OCI-M1 (cell line): ENCODE data around the gene NDUFS6.

Source experiments
- DNase-seq: peaks from one replicate; lab custom pipeline; 2025; lab: John Stamatoyannopoulos, UW

The NDUFS6 gene

DNA sequence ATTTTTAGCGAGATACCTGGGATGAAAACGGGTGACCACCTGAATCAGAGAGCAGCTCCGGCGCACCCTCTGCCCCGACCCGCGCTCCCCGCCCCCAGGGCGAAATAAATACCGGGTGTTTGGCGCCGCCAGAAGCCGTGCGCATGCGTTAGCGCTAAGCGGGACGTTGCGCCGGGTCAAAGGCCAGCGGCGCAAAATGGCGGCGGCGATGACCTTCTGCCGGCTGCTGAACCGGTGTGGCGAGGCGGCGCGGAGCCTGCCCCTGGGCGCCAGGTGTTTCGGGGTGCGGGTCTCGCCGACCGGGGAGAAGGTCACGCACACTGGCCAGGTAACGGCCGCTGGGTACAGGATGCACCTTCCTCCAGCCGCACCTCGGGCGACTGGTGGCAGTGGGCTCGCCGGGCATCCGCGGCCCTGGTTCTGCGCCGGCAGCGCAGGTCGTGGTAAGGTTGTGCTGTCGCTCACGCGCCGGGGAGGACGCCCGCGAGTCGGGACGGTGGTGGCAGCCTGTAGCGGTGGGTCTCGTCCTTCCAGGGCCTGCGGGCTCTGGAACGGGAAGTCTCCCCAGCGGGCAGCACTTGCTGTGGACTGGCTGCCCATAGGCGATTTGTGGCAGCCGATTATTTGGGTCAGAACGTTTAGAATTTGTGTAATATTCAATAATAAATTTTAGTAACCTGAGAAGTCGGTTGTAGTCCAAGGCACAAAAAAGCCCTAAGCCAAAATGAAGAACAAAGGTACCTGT lies at the start of gene NDUFS6:
Gene NDUFS6 (plus strand): TSS at position 186 of the 745 bp plus-strand sequence. CDS start 11 bp downstream, at position 197.
- DNase-seq, result peak; percentile 86

DNA sequence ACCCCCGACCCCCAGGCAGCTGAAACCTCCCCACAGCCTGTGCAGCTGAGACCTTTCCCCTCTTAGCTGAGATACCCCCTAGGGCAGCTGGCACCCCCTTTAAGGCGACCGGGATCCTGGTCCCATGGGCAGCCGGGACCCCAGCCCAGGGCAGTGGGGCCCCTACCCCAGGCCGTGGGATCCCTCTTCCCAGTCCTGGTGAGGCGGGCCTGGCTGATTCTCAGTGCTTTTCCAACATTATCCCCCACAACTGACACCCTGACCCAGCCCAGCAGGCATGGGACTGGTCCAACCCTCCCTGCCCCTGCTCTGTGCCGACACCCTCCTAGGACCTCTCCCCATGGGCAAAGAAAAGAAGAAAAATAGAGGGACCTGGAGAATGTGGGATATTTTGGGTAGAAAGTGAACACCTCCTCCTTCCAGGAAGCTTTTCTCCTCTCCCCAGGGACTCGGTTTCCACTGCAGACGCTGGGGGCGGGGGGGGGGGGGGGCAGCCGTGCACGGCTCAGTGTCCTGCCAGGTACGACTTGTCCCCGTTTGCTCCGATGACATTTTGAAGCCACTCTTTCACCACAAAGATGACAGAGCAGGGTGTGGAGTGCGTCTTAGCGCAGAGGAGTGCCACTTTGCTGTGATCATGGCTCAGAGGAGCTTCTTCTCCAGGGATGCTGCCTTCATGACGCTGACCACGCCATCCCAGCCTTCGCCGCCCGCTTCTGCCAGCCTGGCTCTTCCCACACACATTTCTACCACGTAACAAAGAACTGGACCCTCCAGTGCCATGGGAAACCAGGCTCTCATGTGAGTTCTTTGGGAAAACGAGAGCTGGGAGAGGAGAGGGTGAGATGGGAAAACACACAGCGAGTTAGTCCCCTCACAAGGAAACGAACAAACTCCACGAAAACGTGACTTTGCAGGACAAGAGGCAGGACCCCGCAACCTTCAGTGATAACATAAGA lies 49.1 kb upstream of the NDUFS6 start:
- DNase-seq, result no peak

DNA sequence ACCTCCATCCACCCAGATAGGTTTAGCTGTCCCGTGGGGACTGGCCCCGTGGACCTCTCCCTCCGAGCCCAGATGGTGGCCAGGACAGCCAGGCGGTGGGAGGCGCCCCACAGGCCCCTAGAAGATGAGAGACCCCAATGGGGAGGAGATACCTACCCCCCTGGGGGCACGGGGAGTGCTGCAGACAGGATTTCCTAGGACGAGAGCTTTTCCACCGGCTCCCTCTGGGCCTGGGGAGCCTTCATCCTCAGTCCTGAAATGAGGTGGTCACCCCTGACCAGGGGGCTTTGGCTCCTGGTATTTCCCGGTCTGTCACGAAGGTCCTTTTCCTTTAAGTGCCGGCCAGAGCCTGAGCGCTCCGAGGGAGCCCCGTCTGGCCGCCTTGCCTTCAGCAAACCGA lies 48.3 kb upstream of the NDUFS6 start:
- DNase-seq, result no peak

DNA sequence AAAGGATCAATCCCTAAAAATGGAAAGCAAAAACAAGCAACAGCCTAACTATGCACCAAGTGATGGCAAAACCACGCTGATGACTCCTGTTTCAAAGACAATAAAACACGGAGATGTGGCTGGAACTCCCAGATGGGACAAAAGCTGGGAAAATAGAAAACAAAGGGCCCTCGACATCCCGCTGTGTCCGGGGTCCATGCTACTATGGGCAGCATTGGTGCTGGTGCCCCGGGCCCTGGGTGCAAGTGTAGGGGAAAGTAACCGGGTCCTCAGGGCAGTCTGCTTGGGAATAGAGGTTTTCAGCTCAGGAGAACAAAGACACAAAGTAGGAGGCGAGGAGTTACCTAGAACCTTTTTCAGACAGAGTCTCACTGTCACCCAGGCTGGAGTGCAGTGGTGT lies 47.7 kb upstream of the NDUFS6 start:
- no peak for DNase-seq

DNA sequence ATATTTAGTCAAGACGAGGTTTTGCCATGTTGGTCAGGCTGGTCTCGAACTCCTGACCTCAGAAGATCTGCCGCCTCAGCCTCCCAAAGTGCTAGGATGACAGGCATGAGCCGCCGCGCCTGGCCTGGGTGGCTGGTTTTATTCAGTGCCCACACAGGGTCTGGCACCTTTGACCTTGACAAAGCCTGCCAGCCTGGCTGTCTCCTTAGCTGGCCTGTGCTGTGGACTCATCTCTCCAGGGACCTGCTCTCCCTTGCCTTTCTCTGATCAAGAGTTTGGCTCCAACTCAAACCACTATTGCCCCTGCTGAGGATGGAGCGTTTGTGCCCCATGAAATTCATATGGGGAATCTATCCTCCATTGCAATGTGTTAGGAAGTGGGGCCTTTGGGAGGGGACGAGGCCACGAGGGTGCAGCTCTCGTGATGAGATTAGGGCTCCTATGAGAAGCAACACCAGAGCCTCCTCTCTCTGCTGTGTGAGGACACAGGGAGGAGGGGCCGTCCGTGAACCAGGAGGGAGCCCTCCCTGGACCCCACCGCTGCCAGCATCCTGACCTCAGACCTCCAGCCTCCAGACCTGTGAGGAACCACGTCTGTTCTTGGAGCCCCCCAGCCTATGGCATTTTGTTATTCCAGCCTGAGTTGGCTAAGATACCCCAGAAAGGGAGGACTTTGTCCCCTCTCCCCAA lies 46.5 kb upstream of the NDUFS6 start:
- DNase-seq, result no peak

DNA sequence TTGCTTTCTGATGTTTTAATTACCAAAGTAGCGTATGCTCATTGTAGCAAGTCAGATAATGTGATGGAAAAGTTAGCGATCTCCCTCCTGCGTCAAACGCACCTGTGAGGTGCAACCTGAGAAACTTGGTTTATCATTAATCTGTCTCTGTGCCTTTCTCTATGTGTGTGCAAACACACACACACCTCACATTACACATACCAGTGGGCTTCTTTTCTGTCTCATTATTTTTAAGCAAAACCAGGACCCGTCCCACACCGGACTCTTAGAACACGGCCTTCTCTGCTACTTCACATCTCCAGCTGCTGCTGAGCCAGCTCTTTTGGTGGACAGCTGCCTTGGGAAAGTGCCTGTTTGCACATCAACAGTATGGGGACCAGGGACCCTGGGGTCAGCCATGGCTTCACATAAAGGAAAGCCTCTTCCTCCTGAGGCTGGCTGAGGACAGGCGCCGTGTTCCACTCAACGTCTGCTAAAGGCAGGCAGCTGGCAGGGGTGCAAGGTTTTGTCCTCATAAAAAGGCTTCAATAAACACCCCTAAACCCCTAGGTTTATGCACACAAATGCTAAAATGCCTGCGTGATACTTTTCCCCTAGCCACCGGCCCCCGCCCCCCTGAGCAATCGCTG lies 45.8 kb upstream of the NDUFS6 start:
- no peak for DNase-seq

DNA sequence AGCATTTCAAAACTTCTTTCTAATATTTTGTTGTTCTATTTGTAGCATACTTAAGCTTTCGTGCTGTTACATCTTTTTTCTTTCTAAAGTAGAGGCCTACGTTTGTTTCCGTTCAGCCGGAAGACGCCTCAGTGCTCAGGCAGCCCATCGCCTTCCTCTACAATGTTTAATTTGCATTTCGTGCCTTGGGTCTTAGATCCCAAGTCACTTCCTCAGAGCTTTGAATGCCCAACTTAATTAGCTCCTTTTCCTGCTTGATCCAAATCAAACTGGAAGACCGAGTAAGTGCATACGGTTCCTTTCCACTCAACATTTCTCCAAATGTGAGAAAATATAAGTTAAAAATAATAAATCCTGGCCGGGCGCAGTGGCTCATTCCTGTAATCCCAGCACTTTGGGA lies 44.7 kb upstream of the NDUFS6 start:
- no peak for DNase-seq

DNA sequence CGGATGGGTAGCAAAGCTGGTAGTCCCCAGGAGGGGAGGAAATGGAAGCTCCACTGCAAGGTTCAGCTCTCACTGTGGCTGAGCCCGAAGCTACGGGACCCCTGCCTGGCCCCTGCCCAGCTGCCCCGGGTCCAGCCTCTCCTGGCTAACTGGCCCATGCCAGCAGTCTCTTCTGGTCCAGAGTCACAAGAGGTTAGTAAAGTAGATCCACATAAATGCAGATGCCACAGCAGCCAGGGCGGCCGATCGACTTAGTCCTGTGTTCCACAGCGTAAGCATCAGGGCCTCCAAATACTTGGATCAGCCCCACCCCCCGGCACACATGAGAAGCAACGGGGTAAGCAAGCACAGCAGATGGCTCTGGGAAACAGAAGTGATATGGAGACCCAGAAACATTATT lies 43.7 kb upstream of the NDUFS6 start:
- no peak for DNase-seq

DNA sequence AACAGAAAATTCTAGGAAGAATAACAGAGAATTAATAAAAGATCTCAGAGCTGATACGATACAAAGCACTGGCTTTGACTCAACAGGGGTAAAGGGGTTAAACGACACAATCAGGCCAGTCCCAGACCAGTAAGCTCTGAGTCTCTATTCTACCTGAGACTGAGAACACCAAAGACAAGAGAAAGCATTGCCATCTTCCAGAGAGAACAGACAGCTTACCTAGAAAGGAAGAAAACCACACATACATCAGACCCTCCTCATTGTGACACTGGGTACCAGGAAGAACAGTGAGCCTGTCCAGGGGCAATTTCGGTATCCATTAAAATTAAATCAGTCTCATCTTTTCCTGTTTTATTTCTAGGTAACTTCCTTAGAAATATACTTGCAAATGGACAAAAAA lies 42.6 kb upstream of the NDUFS6 start:
- no peak for DNase-seq

DNA sequence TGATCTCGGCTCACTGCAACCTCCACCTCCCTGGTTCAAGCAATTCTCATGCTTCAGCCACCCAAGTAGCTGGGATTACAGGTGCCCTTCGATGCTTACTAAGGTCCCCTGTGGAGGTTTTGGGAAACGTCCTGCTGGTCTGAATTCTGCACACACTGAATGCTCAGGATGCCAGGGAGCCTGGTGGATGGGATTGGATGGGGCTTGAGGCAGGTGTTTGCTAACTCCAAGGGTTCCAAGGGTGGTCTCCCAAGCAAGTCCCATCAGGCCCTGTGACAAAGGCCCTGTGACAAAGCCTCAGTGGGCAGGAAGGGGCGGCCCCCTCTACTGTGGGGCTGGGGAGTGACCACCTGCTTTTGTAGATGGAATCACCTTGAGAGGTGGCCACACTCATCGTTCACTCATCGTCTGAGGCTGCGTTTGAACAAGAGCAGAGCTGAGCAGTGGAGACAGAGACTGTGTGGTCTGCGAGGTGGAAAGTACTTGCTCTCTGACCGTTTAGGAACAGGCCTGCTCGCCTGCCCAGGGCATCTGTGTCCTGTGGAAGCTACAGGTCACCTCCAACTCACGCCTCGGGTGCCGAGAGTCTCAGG lies 41.7 kb upstream of the NDUFS6 start:
- no peak for DNase-seq

DNA sequence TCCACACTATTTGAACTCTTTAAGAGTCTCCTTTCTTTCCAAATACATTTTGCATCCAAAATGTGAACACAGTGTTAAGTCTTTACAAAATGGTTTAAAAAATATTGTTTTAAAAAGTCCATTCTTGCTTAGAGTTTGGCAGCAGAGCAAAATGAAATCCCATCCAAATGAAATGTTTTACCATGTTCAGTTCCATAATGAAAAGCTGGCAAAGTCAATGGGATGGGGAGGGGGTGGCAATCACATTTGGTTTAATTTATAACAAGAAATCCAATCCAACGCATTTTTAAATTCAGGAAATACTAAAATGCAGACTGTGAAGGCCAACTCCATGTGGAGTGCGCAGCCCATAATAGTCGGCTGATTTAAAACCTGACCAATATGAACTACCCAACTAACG lies 41.0 kb upstream of the NDUFS6 start:
- DNase-seq, result no peak

DNA sequence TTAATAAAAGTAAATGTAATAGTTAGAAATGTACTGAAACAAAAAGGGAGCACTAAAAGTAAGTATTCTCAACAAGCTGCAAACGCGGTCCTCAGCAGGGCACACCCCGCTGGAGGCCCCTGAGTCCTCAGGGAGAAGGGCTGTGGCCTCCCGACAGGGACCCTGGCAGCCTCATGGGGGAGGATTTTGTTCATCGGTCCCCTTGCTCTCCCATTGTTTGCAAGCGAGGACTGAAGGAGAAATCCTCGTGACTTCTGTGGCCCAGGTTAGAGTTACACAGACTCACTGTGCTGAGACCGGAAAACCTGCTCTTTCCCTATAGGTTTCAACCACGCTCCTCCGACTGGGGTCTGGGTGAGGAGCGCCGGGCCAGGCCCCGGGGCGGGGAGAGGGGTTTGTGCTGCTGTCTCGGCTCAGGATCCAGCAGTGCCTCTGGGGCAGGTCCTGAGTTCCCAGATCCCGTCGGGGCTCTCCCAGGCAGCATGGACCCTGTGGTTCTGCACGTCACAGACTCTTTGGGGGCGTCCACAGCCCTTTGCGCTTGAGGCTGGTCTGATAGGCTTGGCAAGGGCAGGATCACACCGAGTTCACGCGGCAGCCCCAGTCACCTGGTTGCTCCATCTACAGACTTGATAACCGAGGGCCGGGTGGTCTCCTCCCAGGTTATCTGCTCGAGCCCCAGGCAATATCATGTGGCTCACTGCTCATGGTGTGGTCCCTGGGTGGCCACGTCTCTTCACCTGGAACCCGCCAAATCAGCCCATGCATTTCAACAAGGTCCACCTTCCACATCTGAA lies 40.4 kb upstream of the NDUFS6 start:
- DNase-seq, result no peak

DNA sequence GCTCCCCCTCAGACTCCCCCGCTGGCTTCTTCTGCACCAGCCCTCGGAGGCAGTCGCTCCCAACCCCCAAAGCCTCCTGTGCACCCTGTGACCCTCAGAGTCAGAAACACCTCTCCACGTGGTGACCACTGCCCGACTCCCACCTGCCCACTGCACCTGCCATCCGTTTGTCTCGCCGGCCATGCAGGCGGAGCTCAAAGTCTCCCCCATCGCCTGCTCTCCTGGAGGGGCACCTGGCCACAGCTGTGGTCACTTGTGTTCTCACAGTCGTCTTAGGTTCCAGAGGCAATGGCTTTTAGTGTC lies 39.8 kb upstream of the NDUFS6 start:
- no peak for DNase-seq

DNA sequence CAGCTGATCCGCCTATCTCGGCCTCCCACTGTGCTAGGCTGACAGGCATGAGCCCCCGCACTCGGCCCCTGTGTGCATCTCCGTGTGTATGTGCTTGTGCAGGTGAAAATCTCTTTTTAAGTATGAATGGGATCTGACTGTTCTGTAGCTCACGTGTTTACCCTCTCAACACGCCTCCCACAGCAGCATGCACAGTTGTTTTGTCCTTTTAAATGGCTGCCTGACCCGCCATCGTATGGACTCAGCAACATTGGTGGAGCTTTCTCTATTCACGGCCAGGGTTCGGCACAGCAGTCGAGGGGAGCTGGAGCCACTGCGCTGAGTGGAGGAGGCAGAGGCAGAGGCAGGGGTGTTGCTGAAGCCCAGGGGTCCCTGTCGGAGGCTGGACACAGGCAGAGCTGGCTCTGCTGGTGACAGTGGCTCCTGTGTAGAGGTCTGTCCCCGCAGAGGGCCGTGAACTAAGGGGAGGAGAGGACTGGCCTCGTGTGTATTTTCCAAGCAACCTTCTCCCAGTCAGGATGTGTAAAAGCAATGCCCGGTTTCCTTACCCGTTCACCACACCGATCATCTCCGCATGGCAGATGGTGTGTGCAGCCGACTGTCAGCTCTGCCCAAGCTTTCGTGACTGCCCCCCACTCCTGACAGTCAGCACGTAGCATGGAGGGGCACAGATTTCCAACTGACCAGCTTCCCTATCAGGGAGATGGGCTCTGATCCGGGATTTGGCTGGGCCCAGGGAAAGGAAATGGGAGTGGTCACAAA lies 38.9 kb upstream of the NDUFS6 start:
- DNase-seq, result no peak

DNA sequence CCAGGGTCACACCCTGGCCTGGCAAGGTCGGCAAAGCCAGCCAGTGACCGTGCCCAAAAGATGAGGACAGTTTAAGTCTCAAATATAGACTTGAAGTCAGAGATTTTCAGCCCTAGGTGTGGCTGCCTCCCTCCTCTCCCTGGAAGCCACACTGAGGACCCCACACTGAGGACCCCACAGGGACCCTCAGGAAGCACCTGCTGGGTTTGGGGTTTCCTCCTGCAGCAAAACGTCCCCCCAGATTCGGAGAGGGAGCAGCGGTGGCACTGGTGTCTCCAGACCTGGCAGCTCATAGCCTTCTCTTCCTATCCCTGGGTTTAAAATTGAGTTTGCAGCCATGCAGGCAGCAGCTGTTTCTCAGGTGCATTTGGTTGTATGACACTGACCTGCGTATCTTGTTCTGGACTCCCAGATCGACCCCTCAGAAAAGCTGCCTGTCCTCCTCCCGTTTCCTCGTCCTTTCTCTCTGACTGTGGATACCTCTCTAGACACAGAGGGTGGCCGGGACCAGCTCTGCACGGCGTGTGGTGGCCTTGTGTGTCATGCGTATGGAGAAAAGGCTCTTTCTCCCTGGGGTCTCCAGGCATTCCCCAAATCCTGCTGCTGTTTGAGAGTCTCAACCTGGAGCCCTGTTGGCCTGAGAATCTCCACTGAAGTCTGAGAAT lies 38.2 kb upstream of the NDUFS6 start:
- no peak for DNase-seq

DNA sequence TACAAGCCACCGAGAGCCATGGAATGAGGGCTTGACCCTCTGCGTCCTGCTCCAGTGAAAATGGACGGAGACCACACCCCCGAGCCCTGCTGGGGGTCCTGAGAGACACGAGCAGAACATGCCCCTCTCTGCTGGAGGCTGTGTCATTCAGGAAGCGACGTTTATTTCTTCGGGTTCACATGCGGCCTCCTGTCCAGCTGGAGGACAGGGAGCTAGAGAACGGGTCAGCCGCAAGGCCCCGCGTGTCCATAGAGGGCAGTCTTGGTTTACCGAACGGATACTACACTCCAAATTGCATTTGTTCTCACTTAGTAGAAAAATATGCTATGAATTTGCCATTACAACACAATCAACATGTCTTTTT lies 37.7 kb upstream of the NDUFS6 start:
- peak; percentile 42 for DNase-seq

DNA sequence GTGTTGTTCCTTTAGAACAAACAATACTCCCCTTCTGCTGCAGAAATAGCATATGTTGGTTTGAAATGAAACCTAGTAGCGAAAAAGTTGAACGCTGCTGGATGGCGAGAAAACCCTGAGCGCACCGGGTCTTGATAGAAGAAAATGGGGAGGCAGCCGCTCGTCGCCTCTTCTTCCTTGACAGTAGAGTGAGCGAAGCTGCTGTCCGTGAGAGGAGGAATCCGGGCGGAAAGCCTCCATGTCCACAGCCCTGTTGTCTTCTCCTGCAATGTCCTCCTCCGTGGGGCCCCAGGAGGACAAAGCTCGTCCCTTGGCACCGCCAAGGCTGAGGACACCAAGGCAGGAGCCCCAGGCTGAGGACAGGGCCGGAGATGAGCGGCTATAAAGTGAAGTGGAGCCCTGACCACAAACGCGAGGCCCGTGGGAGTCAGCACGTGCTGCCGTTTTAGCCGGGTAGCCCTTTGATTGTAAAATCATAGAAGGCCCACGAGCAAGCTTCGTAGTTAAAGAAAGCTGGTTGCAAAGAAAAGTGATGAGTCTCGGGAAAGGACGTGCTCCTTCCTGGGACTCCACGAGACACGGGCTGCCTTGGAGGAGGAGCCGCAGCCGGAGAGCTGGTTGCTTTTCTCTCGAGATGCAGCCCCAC lies 37.1 kb upstream of the NDUFS6 start:
- no peak for DNase-seq

DNA sequence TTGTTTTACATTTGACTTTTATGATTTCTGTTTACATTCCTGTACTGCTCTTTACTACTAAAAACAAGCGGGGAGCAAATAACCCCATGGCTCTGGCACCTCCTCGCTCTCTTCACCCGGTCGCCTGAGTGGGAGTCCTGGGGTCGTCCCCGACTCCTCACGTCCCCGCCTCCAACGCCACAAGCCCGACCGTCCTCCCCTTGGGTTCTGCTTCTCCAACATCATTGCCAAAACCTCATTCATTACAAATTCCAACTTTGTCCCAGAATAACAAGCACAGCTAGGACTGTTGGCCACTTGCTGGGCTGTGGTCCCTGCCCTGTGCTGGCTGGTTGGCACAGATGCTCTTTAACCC lies 36.6 kb upstream of the NDUFS6 start:
- DNase-seq, result no peak

DNA sequence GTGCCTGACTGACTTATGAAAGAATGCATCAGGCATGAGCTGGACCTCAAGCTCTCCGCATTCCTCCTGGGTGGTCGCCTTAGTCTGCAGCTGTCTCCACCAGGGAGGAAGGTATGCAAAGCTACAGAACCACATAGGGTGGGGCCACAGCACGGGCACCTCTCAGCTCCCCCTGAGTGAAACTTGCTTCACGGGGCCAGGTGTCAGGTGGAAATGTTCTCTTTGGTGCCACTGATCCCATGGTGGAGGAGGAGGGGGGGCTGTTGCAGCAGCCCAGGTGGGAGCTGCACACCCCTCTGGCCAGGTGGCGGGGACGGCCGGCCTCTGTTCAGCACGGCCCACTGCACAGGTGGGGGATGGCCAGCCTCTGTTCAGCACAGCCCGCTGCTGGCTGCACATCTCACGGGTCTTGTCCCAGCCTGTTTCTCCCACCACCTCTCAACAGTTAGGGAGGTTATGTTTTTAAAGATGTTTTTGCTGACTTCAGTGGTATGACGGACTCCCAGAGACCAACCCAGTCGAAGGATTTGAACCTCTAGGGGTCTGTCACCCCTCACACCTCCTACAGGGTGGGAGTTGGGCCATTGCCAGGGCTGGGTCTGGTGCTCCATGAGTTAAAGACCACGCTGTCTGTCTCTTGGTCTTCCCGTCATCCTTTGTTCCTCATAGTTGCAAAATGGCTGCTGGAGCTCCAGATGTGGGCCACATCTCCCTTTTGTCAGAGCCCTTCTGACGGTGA lies 35.9 kb upstream of the NDUFS6 start:
- DNase-seq, result no peak
